Sigmoid colon (tissue), 4 donors: ENCODE data around the gene ZDHHC11B.
"Not testable (repeated sequence)": the region's sequence is repeated elsewhere in the genome, so short reads cannot be mapped to it uniquely, and the experiment has no call there.

Experiments used
- EP300 ChIP-seq, 4 donors: sonication (generic); formaldehyde crosslinking; IDR thresholded peaks; one replicate each; pipeline ENCODE4 v1.6.1; 2017; ENCODE audit warnings: antibody characterized with exemption in 4 of 4
- POLR2A ChIP-seq, 2 donors: fragments of 450-650 bp; IDR thresholded peaks; one replicate each; pipeline ENCODE4 v1.6.1; 2016; ENCODE audit warnings: antibody characterized with exemption in 2 of 2, mild to moderate bottlenecking in 2 of 2, moderate library complexity in 2 of 2
- TF ChIP-seq, protein P1 (sequence below), 4 experiments: fragments of 450-650 bp in 3 of 4; fragments of 200-600 bp in 1 of 4; IDR thresholded peaks; one replicate each; pipeline ENCODE4 v1.5.1; 2016 to 2019; ENCODE audit warnings: antibody characterized with exemption in 4 of 4, mild to moderate bottlenecking in 3 of 4, moderate library complexity in 2 of 4

- TF ChIP-seq, protein P1, sequence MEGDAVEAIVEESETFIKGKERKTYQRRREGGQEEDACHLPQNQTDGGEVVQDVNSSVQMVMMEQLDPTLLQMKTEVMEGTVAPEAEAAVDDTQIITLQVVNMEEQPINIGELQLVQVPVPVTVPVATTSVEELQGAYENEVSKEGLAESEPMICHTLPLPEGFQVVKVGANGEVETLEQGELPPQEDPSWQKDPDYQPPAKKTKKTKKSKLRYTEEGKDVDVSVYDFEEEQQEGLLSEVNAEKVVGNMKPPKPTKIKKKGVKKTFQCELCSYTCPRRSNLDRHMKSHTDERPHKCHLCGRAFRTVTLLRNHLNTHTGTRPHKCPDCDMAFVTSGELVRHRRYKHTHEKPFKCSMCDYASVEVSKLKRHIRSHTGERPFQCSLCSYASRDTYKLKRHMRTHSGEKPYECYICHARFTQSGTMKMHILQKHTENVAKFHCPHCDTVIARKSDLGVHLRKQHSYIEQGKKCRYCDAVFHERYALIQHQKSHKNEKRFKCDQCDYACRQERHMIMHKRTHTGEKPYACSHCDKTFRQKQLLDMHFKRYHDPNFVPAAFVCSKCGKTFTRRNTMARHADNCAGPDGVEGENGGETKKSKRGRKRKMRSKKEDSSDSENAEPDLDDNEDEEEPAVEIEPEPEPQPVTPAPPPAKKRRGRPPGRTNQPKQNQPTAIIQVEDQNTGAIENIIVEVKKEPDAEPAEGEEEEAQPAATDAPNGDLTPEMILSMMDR (IDR thresholded peaks at IDR 0.05) = not testable (repeated sequence)
- not testable (repeated sequence) for TF ChIP-seq POLR2A, EP300 (IDR thresholded peaks at IDR 0.05)
Measured at GRCh38 chr5:828194-828593, 43.7 kb upstream of the ZDHHC11B start.
